Gastrocnemius medialis (tissue), 4 donors: ENCODE results near the gene CLMP.

Experiments
- CTCF ChIP-seq, 5 experiments: fragments of 450-650 bp in 3 of 5; fragments of 200-600 bp in 2 of 5; sonication (generic) in 2 of 5; IDR thresholded peaks in 4 of 5; conservative IDR thresholded peaks in 1 of 5; 1 replicate in 4 of 5; 2 replicates in 1 of 5; pipeline ENCODE4 v1.5.1; 2016 to 2019; ENCODE audit warnings: antibody characterized with exemption in 5 of 5, mild to moderate bottlenecking in 3 of 5, moderate library complexity in 3 of 5
- POLR2A ChIP-seq, 2 donors: fragments of 450-650 bp; IDR thresholded peaks; one replicate each; pipeline ENCODE4 v1.6.1; 2017; ENCODE audit warnings: antibody characterized with exemption in 2 of 2, mild to moderate bottlenecking in 2 of 2, moderate library complexity in 2 of 2

GRCh38 chr11:123150882-123151281 lies 44.2 kb downstream of the CLMP start:
- TF ChIP-seq POLR2A (IDR thresholded peaks at IDR 0.05): no peak
- TF ChIP-seq CTCF (IDR thresholded peaks at IDR 0.05 in 4 of 5, conservative IDR thresholded peaks at IDR 0.05 in 1 of 5): no peak
